Activated T-helper 2 cell treated with anti-CD3 and anti-CD28 coated beads, Interferon-gamma antibody, Interleukin-2, Interleukin-4, amounts not matched to agents 10 μg/mL and 5 μg/mL and 100 μg/mL, durations not matched to agents 14 hours and 24 hours and 36 hours (primary cell): Measurements from ENCODE around the gene FFAR3. TPM values are rescaled to one million over a fixed set of nuclear protein-coding genes. Genes with fewer than 3 reads are reported as not detected.
A peak's percentile ranks its signal among the peaks of the same experiment; 100 is the strongest.
"Not testable (repeated sequence)": the region's sequence is repeated elsewhere in the genome, so short reads cannot be mapped to it uniquely, and the experiment has no call there.

ENCODE experiments used
- DNase-seq: peaks from one replicate; pipeline ENCODE4 v3.0.0; 2021; ENCODE audit warnings: low spot score
- H3K27ac Mint-ChIP-seq: one replicate; pipeline ENCODE4 v1.8.0; 2021; ENCODE audit warnings: mixed read lengths
- H3K27me3 Mint-ChIP-seq: one replicate; pipeline ENCODE4 v1.8.0; 2021; ENCODE audit warnings: low read depth, mixed read lengths
- H3K36me3 Mint-ChIP-seq: one replicate; pipeline ENCODE4 v1.8.0; 2021; ENCODE audit warnings: low read depth, mixed read lengths
- H3K4me1 Mint-ChIP-seq: one replicate; pipeline ENCODE4 v1.8.0; 2021; ENCODE audit warnings: low read depth, mixed read lengths
- H3K4me3 Mint-ChIP-seq: one replicate; pipeline ENCODE4 v1.8.0; 2021; ENCODE audit warnings: low read depth, mild to moderate bottlenecking, moderate library complexity, mixed read lengths
- H3K9me3 Mint-ChIP-seq: one replicate; pipeline ENCODE4 v1.8.0; 2021; ENCODE audit warnings: mixed read lengths
- intact Hi-C: fragments of 100-400 bp; cut with micrococcal nuclease; formaldehyde crosslinking; loops from one replicate; pipeline ENCODE4 v1.15.1; 2023
- total RNA-seq: library from RNA; stranded (reverse); gene quantifications from 2 replicates; pipeline ENCODE4 v1.2.3, GENCODE V29; 2022

The FFAR3 gene
- total RNA-seq, 1 donor from 2014 or later: 1.2 TPM

- H3K9me3 Mint-ChIP-seq: no peaks in the 10 kb centered on the region
Measured at GRCh38 chr19:35396240-35396885, 38.1 kb downstream of the FFAR3 start.

GRCh38 chr19:35397064-35397463 lies 38.8 kb downstream of the FFAR3 start:
- Mint-ChIP-seq H3K4me3 (no peak overlapping the region), H3K4me1 (no peaks in the 10 kb centered on the region), H3K36me3 (no peaks in the 10 kb centered on the region), H3K27me3 (peaks cover 5% of the 10 kb centered on the region), H3K27ac (no peak overlapping the region), H3K9me3 (no peaks in the 10 kb centered on the region)
- intact Hi-C loops: no loop called here
- DNase-seq: no peak

More at GRCh38 chr19:35396240-35396885, 38.1 kb downstream of the FFAR3 start:
- H3K27ac Mint-ChIP-seq: no peak overlapping the region
- peaks cover 5% of the 10 kb centered on the region for H3K27me3 Mint-ChIP-seq
- H3K4me1 Mint-ChIP-seq: no peaks in the 10 kb centered on the region
- H3K36me3 Mint-ChIP-seq: no peaks in the 10 kb centered on the region
- no peak for DNase-seq
- H3K4me3 Mint-ChIP-seq: no peak overlapping the region
- intact Hi-C loops: no loop called here

GRCh38 chr19:35398570-35398969 lies 40.3 kb downstream of the FFAR3 start:
- no peak overlapping the region for H3K4me3 Mint-ChIP-seq
- DNase-seq: no peak
- intact Hi-C loops: no loop called here
- H3K36me3 Mint-ChIP-seq: no peaks in the 10 kb centered on the region
- H3K9me3 Mint-ChIP-seq: no peaks in the 10 kb centered on the region
- peaks cover 4% of the 10 kb centered on the region for H3K4me1 Mint-ChIP-seq
- H3K27ac Mint-ChIP-seq: no peak overlapping the region
- H3K27me3 Mint-ChIP-seq: peaks cover 5% of the 10 kb centered on the region

- no peak for DNase-seq
- intact Hi-C loops: no loop called here
- H3K36me3 Mint-ChIP-seq: no peaks in the 10 kb centered on the region
- no peaks in the 10 kb centered on the region for H3K9me3 Mint-ChIP-seq
- peaks cover 8% of the 10 kb centered on the region for H3K4me1 Mint-ChIP-seq
- peaks cover 5% of the 10 kb centered on the region for H3K27me3 Mint-ChIP-seq
- no peak overlapping the region for H3K4me3 Mint-ChIP-seq
- no peak overlapping the region for H3K27ac Mint-ChIP-seq
Measured at GRCh38 chr19:35399231-35399630, 41.0 kb downstream of the FFAR3 start.

- no peaks in the 10 kb centered on the region for H3K9me3 Mint-ChIP-seq
- no peak overlapping the region for H3K4me3 Mint-ChIP-seq
- no peak for DNase-seq
- peaks cover 15% of the 10 kb centered on the region for H3K4me1 Mint-ChIP-seq
- no peak overlapping the region for H3K27ac Mint-ChIP-seq
- intact Hi-C loops: no loop called here
- peaks cover 5% of the 10 kb centered on the region for H3K27me3 Mint-ChIP-seq
- no peaks in the 10 kb centered on the region for H3K36me3 Mint-ChIP-seq
Measured at GRCh38 chr19:35399948-35400772, 41.9 kb downstream of the FFAR3 start.

- peaks cover 5% of the 10 kb centered on the region for H3K27me3 Mint-ChIP-seq
- peaks cover 19% of the 10 kb centered on the region for H3K4me1 Mint-ChIP-seq
- H3K4me3 Mint-ChIP-seq: no peak overlapping the region
- no peak for DNase-seq
- H3K27ac Mint-ChIP-seq: no peak overlapping the region
- intact Hi-C loops: no loop called here
- H3K36me3 Mint-ChIP-seq: no peaks in the 10 kb centered on the region
- H3K9me3 Mint-ChIP-seq: no peaks in the 10 kb centered on the region
Measured at GRCh38 chr19:35400773-35401100, 42.5 kb downstream of the FFAR3 start.

GRCh38 chr19:35401416-35401815 lies 43.2 kb downstream of the FFAR3 start:
- H3K36me3 Mint-ChIP-seq, H3K4me3 Mint-ChIP-seq, H3K27ac Mint-ChIP-seq, intact Hi-C loops, H3K27me3 Mint-ChIP-seq, DNase-seq, H3K9me3 Mint-ChIP-seq: not testable (repeated sequence)
- peaks cover 20% of the 10 kb centered on the region for H3K4me1 Mint-ChIP-seq

- Mint-ChIP-seq H3K4me1 (peaks cover 20% of the 10 kb centered on the region), H3K4me3 (no peak overlapping the region), H3K9me3 (no peaks in the 10 kb centered on the region), H3K27ac (peak overlapping the region; percentile 63), H3K27me3 (peaks cover 5% of the 10 kb centered on the region), H3K36me3 (no peaks in the 10 kb centered on the region)
- intact Hi-C loops: no loop called here
- peak; percentile 11 for DNase-seq
Measured at GRCh38 chr19:35403116-35403760, 45.0 kb downstream of the FFAR3 start.

GRCh38 chr19:35404879-35405622 lies 46.8 kb downstream of the FFAR3 start:
- peaks cover 11% of the 10 kb centered on the region for H3K27me3 Mint-ChIP-seq
- intact Hi-C loops: loop anchor here (1.0 to 2.0 kb wide), 5 partner anchors 30 to 58 kb away; partner anchors contain the start of gene FFAR1
- no peaks in the 10 kb centered on the region for H3K36me3 Mint-ChIP-seq
- peak overlapping the region; percentile 80 for H3K27ac Mint-ChIP-seq
- H3K4me1 Mint-ChIP-seq: peaks cover 22% of the 10 kb centered on the region
- no peak overlapping the region for H3K4me3 Mint-ChIP-seq
- no peaks in the 10 kb centered on the region for H3K9me3 Mint-ChIP-seq
- peak; percentile 20 for DNase-seq

GRCh38 chr19:35407619-35408018 lies 49.4 kb downstream of the FFAR3 start:
- H3K4me1 Mint-ChIP-seq: peaks cover 22% of the 10 kb centered on the region
- H3K9me3 Mint-ChIP-seq: no peaks in the 10 kb centered on the region
- no peaks in the 10 kb centered on the region for H3K36me3 Mint-ChIP-seq
- peaks cover 18% of the 10 kb centered on the region for H3K27me3 Mint-ChIP-seq
- H3K4me3 Mint-ChIP-seq: no peak overlapping the region
- no peak for DNase-seq
- intact Hi-C loops: no loop called here
- no peak overlapping the region for H3K27ac Mint-ChIP-seq

GRCh38 chr19:35408284-35409171 lies 50.3 kb downstream of the FFAR3 start:
- no peak overlapping the region for H3K4me3 Mint-ChIP-seq
- peaks cover 18% of the 10 kb centered on the region for H3K4me1 Mint-ChIP-seq
- H3K9me3 Mint-ChIP-seq: no peaks in the 10 kb centered on the region
- DNase-seq: no peak
- H3K27me3 Mint-ChIP-seq: peaks cover 21% of the 10 kb centered on the region
- no peaks in the 10 kb centered on the region for H3K36me3 Mint-ChIP-seq
- intact Hi-C loops: no loop called here
- no peak overlapping the region for H3K27ac Mint-ChIP-seq

- peaks cover 22% of the 10 kb centered on the region for H3K27me3 Mint-ChIP-seq
- no peak overlapping the region for H3K27ac Mint-ChIP-seq
- no peaks in the 10 kb centered on the region for H3K36me3 Mint-ChIP-seq
- H3K9me3 Mint-ChIP-seq: no peaks in the 10 kb centered on the region
- no peak overlapping the region for H3K4me3 Mint-ChIP-seq
- intact Hi-C loops: no loop called here
- peaks cover 14% of the 10 kb centered on the region for H3K4me1 Mint-ChIP-seq
- DNase-seq: no peak
Measured at GRCh38 chr19:35409191-35409590, 50.9 kb downstream of the FFAR3 start.
